HG03575 (cell line): ENCODE data around the gene OSMR.

ENCODE experiments used
- ATAC-seq: cut with Tn5 transposase; IDR thresholded peaks from one replicate; pipeline ENCODE4 v1.9.1; 2021; ENCODE audit not compliant: unreplicated experiment, insufficient number of reproducible peaks, low FRiP score; ENCODE audit errors: extremely low read depth

The OSMR gene

GRCh38 chr5:38911933-38912332 lies 66.1 kb downstream of the OSMR start:
- ATAC-seq: no peak

- no peak for ATAC-seq
These were observed 67.9 kb downstream of the OSMR start for GRCh38 chr5:38913714-38914113.

GRCh38 chr5:38916802-38917201 lies 71.0 kb downstream of the OSMR start:
- ATAC-seq: no peak

- ATAC-seq: no peak
These were observed 75.4 kb downstream of the OSMR start for GRCh38 chr5:38921174-38921573.

- ATAC-seq: no peak
These were observed 76.4 kb downstream of the OSMR start for GRCh38 chr5:38922199-38922598.

GRCh38 chr5:38923661-38924451 lies 78.0 kb downstream of the OSMR start:
- no peak for ATAC-seq

GRCh38 chr5:38925154-38925925 lies 79.5 kb downstream of the OSMR start:
- no peak for ATAC-seq

GRCh38 chr5:38926121-38926520 lies 80.3 kb downstream of the OSMR start:
- no peak for ATAC-seq

- no peak for ATAC-seq
These were observed 81.7 kb downstream of the OSMR start for GRCh38 chr5:38927470-38927869.

GRCh38 chr5:38929838-38930237 lies 84.0 kb downstream of the OSMR start:
- ATAC-seq: no peak

- no peak for ATAC-seq
These were observed 85.9 kb downstream of the OSMR start for GRCh38 chr5:38931731-38932130.

- ATAC-seq: no peak
These were observed 87.1 kb downstream of the OSMR start for GRCh38 chr5:38932854-38933408.

- no peak for ATAC-seq
These were observed 89.6 kb downstream of the OSMR start for GRCh38 chr5:38935437-38935836.

GRCh38 chr5:38936269-38936668 lies 90.5 kb downstream of the OSMR start:
- ATAC-seq: no peak

GRCh38 chr5:38938424-38938823 lies 92.6 kb downstream of the OSMR start:
- ATAC-seq: no peak

GRCh38 chr5:38938973-38939372 lies 93.2 kb downstream of the OSMR start:
- ATAC-seq: no peak

- ATAC-seq: no peak
These were observed 94.5 kb downstream of the OSMR start for GRCh38 chr5:38940230-38940858.

GRCh38 chr5:38941912-38942311 lies 96.1 kb downstream of the OSMR start:
- no peak for ATAC-seq

GRCh38 chr5:38944282-38944681 lies 98.5 kb downstream of the OSMR start:
- ATAC-seq: no peak

- ATAC-seq: no peak
These were observed 102.7 kb downstream of the OSMR start for GRCh38 chr5:38948501-38948900.
